Measurements from ENCODE around the gene GZMA.
A peak's percentile ranks its signal among the peaks of the same experiment; 100 is the strongest.

GZMA gene

DNA sequence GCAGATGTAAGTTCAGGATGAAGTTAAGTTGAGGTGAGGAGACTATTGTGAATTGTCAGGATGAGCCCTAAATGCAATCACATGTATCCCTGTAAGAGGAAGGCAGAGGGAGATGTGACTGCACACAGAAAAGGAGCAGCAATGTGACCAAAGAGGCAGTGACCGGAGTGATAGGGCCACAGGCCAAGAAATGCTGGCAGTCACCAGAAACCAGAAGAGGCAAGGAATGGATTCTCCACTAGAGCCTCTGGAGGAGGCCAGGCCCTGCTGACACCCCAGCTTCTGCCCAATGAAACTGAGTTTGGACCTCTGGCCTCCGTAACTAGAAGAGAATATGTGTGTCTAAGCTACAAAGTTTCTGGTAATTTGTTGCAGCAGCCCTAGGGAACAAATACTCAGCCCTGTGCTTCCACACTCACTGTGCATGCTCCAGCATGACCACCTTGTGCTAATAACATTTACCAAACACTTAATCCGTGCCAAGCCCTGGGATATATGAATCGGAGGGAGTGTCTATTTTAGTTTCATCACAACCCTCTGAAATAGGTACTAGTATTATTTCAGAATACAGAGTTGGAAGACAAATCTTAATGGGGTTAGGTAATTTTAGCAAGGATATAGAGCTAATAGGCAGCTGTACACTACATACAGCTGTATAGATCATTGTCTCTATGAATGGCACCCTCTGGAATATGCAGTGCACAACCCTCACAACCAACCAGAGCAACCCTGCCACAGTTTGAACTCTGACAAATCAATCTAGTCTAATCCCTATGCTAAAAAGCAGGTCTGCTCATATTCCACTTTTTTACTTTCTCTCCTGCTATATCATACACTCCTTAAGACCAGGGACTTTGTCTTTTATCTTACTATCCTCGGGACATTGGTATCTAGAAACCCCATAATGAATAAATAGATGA lies 49.7 kb downstream of the GZMA start:
- TF ChIP-seq, protein P1, sequence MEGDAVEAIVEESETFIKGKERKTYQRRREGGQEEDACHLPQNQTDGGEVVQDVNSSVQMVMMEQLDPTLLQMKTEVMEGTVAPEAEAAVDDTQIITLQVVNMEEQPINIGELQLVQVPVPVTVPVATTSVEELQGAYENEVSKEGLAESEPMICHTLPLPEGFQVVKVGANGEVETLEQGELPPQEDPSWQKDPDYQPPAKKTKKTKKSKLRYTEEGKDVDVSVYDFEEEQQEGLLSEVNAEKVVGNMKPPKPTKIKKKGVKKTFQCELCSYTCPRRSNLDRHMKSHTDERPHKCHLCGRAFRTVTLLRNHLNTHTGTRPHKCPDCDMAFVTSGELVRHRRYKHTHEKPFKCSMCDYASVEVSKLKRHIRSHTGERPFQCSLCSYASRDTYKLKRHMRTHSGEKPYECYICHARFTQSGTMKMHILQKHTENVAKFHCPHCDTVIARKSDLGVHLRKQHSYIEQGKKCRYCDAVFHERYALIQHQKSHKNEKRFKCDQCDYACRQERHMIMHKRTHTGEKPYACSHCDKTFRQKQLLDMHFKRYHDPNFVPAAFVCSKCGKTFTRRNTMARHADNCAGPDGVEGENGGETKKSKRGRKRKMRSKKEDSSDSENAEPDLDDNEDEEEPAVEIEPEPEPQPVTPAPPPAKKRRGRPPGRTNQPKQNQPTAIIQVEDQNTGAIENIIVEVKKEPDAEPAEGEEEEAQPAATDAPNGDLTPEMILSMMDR (IDR thresholded peaks at IDR 0.05; ENCODE audit: insufficient read depth, low read depth, low read length, missing control alignments): no peak
- DNase-seq (ENCODE audit: low read depth): peak; percentile 97
- H3K4me3 ChIP-seq (ENCODE audit: low read length): no peak overlapping the region

DNA sequence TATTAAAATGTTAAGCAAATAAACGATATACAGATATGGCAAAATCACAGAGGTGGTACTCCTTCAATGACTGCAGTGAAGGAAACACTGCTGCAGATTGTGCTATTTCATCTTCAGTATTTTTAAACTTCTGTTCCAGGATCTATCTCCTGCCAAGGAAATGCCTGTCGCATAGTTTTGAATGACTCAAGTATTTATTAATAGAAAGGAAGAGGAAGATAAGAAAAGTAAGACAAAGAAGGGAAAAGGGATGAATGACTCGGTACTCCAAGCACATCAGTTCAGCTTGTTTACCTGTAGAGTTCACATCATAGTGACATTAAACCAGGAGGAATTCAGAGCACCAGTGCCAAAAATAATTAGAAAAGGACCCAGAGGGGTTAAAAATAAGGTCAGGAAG lies 52.4 kb downstream of the GZMA start:
- DNase-seq (ENCODE audit: low read depth): peak; percentile 58
- no peak overlapping the region for H3K4me3 ChIP-seq (ENCODE audit: low read length)
- TF ChIP-seq, protein P1 (IDR thresholded peaks at IDR 0.05; ENCODE audit: insufficient read depth, low read depth, low read length, missing control alignments): no peak

Data from epithelial cell of esophagus (primary cell).